ENCODE measurements around the gene CD99. TPM values are rescaled to one million over a fixed set of nuclear protein-coding genes. Genes with fewer than 3 reads are reported as not detected.

Gene CD99
- total and polyA plus RNA-seq, 8 donors, result 64.5 to 432 (median 134) TPM

DNA sequence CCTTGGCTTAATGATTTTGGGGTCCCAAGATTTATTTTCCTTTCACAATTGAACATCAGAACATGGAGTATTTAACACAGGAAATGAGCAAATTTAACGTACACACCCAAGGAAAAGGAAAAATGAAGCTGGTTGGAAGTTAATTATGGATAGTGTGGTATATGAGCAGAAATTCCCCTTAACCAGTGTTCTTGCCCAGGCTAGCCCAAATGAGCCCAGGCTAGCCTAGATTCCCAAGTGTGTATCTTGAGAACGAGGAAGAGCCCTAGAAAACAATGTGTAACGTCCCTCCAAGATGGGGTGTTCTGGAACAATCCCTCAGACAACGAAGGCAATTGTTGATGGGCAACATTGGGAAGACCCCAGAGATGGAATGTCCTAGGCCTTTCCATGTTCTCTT lies 94.4 kb downstream of the CD99 start:
- intact Hi-C loops (cut with DNase I), result no loop called here
- Histone ChIP-seq H3K27ac (no peak overlapping the region), H3K4me1 (peaks cover 0 to 5% (median 0%) of the 10 kb centered on the region in 3 donors), H3K27me3 (no peaks in the 10 kb centered on the region), H3K36me3 (no peaks in the 10 kb centered on the region), H3K9me3 (no peaks in the 10 kb centered on the region), H3K4me3 (no peak overlapping the region)
- no peak for DNase-seq
- no peak for FAIRE-seq
- no peak for ATAC-seq
- WGBS, 2 donors, result 70 to 92% methylated on average over 4 of the region's 4 CpGs
- TF ChIP-seq, protein P1, sequence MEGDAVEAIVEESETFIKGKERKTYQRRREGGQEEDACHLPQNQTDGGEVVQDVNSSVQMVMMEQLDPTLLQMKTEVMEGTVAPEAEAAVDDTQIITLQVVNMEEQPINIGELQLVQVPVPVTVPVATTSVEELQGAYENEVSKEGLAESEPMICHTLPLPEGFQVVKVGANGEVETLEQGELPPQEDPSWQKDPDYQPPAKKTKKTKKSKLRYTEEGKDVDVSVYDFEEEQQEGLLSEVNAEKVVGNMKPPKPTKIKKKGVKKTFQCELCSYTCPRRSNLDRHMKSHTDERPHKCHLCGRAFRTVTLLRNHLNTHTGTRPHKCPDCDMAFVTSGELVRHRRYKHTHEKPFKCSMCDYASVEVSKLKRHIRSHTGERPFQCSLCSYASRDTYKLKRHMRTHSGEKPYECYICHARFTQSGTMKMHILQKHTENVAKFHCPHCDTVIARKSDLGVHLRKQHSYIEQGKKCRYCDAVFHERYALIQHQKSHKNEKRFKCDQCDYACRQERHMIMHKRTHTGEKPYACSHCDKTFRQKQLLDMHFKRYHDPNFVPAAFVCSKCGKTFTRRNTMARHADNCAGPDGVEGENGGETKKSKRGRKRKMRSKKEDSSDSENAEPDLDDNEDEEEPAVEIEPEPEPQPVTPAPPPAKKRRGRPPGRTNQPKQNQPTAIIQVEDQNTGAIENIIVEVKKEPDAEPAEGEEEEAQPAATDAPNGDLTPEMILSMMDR (IDR thresholded peaks at IDR 0.05), result no peak

DNA sequence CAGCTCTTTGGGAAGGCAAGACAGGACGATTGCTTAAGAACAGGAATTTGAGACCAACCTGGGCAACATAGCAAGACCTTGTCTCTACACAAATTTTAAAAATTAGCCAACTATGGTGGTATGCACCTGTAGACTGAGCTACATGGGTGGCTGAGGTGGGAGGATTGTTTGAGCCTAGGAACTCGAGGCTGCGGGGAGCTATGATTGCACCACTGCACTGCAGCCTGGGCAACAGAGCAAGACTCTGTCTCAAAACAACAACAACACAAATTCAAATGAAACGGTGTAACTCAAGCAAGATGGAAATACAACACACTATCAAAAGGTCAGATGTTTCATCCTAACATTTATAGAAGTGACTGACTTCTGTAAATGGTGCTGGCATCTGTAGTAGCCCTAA lies 97.9 kb downstream of the CD99 start:
- Histone ChIP-seq H3K27ac (no peak overlapping the region), H3K36me3 (no peaks in the 10 kb centered on the region), H3K4me1 (no peaks in the 10 kb centered on the region), H3K9me3 (no peaks in the 10 kb centered on the region), H3K27me3 (no peaks in the 10 kb centered on the region), H3K4me3 (no peak overlapping the region)
- no peak for FAIRE-seq
- 75 to 87% methylated on average over 4 of the region's 4 CpGs for WGBS, 2 donors
- TF ChIP-seq, protein P1 (IDR thresholded peaks at IDR 0.05), result no peak
- ATAC-seq, result no peak
- DNase-seq, result no peak
- intact Hi-C loops (cut with DNase I), result no loop called here

DNA sequence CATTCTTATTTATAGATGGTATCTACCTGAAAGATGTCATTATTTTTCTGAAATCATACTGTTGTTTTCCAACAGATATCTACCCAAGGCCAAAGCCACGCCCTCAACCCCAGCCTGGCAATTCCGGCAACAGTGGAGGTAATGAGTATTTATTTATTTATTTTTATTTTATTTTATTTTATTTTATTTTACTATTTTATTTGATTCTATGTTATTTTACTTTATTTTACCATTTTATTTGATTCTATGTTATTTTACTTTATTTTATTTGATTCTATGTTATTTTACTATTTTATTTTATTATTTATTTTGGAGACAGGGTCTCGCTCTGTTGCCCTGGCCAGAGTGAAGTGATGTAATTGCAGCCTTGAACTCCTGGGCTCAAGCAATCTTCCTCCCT lies 98.5 kb downstream of the CD99 start:
- TF ChIP-seq, protein P1 (IDR thresholded peaks at IDR 0.05), result no peak
- 84 to 89% methylated on average over 3 of the region's 3 CpGs for WGBS, 2 donors
- intact Hi-C loops (cut with DNase I), result no loop called here
- Histone ChIP-seq H3K36me3 (no peaks in the 10 kb centered on the region), H3K9me3 (no peaks in the 10 kb centered on the region), H3K4me3 (no peak overlapping the region), H3K27ac (no peak overlapping the region), H3K4me1 (no peaks in the 10 kb centered on the region), H3K27me3 (no peaks in the 10 kb centered on the region)
- DNase-seq (no peak), ATAC-seq (no peak), FAIRE-seq (no peak)

Other genes with a start within 250 kb of the CD99 start
- gene DHRSX, start 190.3 kb upstream of the CD99 start, total RNA-seq, result 10 to 100 TPM; 14.1 to 26.5 (median 18.7) TPM
- gene DHRSX, start 190.3 kb upstream of the CD99 start, polyA plus RNA-seq, result 10 to 100 TPM in 1 of 2 donors, 1 to 10 TPM in 1; 8.1 to 11.9 TPM
- gene ZBED1, start 190.3 kb upstream of the CD99 start, total RNA-seq, result 10 to 100 TPM; 21.9 to 39.5 (median 27.1) TPM
- gene ZBED1, start 190.3 kb upstream of the CD99 start, polyA plus RNA-seq, result 10 to 100 TPM; 11.9 to 16.2 TPM
- under 1 TPM in 2 of 6 donors, not detected in 4; 0.12 to 0.32 TPM for gene XG, start 60.7 kb downstream of the CD99 start, total RNA-seq
- gene XG, start 60.7 kb downstream of the CD99 start, polyA plus RNA-seq, result under 1 TPM; 0.11 to 0.38 TPM
- 1 to 10 TPM; 3.0 to 8.6 (median 4.9) TPM for gene GYG2, start 137.6 kb downstream of the CD99 start, total RNA-seq
- gene GYG2, start 137.6 kb downstream of the CD99 start, polyA plus RNA-seq, result 1 to 10 TPM; 2.2 to 6.0 TPM
- 10 to 100 TPM; 29.8 to 67.0 (median 52.2) TPM for gene ARSD, start 238.0 kb downstream of the CD99 start, total RNA-seq
- 10 to 100 TPM; 17.8 to 35.7 TPM for gene ARSD, start 238.0 kb downstream of the CD99 start, polyA plus RNA-seq